ENCODE data around the gene BCAP31. TPM values are rescaled to one million over a fixed set of nuclear protein-coding genes. Genes with fewer than 3 reads are reported as not detected.

BCAP31 gene
- total and polyA plus RNA-seq, 10 donors = 77.3 to 173 (median 134) TPM

DNA sequence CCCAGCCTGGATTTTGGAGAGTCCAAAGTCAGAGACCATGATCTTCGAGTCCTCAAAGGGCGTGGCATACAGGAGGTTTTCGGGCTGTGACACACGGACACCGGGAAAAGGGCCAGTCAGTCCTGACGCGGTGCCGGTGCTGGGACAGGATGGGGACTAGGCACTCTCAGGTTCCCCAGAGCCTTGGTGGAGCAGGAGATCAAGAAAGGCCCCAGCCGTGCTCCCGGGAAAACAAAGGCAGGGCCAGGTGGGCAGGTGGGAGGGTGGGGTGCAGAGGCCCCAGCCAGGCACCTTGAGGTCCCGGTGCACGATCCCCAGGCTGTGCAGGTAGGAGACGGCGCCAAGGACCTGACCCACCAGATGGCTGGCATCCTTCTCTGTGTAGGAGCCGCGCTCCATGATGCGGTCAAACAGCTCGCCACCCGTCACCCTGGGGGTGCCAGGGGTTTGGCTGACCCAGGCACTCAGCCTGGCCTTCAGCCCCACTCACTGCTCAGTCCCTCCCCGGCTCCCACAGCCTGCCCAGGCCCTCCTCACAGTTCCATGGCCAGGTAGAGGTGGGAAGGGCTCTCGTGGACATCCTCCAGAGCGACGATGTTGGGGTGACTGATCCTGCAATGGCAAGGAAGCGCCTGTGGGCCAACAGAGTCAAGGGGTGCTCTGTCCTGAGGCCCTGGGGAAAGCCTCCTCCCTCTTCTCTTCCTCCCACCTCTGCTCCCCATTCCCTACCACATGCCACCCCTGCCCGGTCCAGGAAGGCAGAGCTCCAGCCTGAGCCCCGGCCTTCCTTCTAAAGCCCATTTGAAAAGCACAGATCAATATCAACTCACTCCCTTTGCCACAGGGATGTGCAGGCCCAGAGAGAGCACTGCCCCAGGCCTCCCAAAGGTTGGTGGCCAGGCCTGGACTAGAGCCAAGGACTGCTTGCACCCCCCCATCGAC lies 52.3 kb downstream of the BCAP31 start:
- WGBS, 5 donors = 86 to 93% (median 89%) methylated on average over 2 to 27 of the region's 27 CpGs
- DNase-seq = peak; percentile 72

DNA sequence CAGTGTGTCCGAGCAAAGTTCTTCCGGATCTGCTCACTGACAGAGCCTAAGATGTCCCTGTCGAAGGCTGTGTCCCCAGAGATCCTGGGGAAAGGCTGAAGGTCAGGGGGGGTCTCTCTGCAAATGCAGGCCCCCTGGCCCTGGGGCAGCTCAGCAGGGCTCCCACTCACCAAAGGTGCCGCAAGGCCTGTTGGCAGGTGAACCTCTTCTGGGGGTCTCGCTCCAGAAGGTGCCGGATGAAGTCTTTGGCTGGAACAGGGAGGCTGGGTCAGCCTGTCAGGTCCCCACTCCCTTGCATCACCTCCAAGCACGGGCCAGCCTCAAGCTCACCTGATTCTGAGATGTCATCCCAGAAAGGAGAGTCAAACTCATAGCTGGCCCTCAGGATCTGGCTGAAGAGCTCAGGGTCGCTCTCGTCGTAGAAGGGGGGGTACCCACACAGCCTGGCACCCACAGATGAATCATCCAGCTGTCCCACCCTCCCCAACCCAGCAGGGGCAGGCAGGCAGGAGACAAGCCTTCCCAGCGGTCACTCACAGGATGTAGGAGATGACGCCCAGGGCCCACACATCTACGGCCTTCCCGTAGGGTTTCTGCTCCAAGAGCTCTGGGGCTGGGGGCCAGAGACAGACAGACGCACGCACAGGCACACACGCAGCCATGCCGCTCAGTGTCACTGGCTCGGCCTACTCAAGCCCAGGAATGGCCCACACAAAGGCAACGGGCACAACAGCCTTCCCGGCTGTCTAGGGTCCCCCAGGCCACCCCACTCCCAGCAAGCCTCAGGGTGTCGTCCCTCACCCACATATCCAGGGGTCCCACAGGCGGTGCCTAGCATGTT lies 53.2 kb downstream of the BCAP31 start:
- Histone ChIP-seq H3K27ac (no peak overlapping the region), H3K4me1 (peaks cover 0 to 10% (median 3%) of the 10 kb centered on the region in 6 donors), H3K27me3 (replicated peaks in 1 of 7) (peaks cover 0 to 51% (median 15%) of the 10 kb centered on the region in 7 donors), H3K36me3 (no peaks in the 10 kb centered on the region), H3K9me3 (no peaks in the 10 kb centered on the region), H3K4me3 (no peak overlapping the region)
- WGBS, 5 donors = 80 to 93% (median 89%) methylated on average over 1 to 23 of the region's 23 CpGs
- no peak for TF ChIP-seq POLR2AphosphoS5 (IDR thresholded peaks at IDR 0.05)
- TF ChIP-seq, protein P1, sequence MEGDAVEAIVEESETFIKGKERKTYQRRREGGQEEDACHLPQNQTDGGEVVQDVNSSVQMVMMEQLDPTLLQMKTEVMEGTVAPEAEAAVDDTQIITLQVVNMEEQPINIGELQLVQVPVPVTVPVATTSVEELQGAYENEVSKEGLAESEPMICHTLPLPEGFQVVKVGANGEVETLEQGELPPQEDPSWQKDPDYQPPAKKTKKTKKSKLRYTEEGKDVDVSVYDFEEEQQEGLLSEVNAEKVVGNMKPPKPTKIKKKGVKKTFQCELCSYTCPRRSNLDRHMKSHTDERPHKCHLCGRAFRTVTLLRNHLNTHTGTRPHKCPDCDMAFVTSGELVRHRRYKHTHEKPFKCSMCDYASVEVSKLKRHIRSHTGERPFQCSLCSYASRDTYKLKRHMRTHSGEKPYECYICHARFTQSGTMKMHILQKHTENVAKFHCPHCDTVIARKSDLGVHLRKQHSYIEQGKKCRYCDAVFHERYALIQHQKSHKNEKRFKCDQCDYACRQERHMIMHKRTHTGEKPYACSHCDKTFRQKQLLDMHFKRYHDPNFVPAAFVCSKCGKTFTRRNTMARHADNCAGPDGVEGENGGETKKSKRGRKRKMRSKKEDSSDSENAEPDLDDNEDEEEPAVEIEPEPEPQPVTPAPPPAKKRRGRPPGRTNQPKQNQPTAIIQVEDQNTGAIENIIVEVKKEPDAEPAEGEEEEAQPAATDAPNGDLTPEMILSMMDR (IDR thresholded peaks at IDR 0.05 in 8 of 11, conservative IDR thresholded peaks at IDR 0.05 in 3 of 11) = no peak
- peak; percentile 64 for DNase-seq
- intact Hi-C loops (cut with DNase I; ENCODE audit: low total_unique reads) = no loop called here

More for the DNA sequence above, 52.3 kb downstream of the BCAP31 start:
- TF ChIP-seq POLR2AphosphoS5 (IDR thresholded peaks at IDR 0.05) = no peak
- TF ChIP-seq, protein P1 (IDR thresholded peaks at IDR 0.05 in 8 of 11, conservative IDR thresholded peaks at IDR 0.05 in 3 of 11) = no peak
- TF ChIP-seq POLR2A (IDR thresholded peaks at IDR 0.05) = no peak
- Histone ChIP-seq H3K27me3 (replicated peaks in 1 of 7) (peaks cover 0 to 52% (median 15%) of the 10 kb centered on the region in 7 donors), H3K36me3 (no peaks in the 10 kb centered on the region), H3K4me3 (no peak overlapping the region), H3K9me3 (no peaks in the 10 kb centered on the region), H3K27ac (no peak overlapping the region), H3K4me1 (peaks cover 0 to 10% (median 3%) of the 10 kb centered on the region in 6 donors)
- intact Hi-C loops (cut with DNase I; ENCODE audit: low total_unique reads) = no loop called here

- WGBS, 5 donors = 60 to 88% (median 79%) methylated on average over 5 to 23 of the region's 23 CpGs
- peaks cover 0 to 1% (median 0%) of the 10 kb centered on the region in 8 donors for H3K9me3 ChIP-seq
- H3K4me3 ChIP-seq = no peak overlapping the region
- H3K27me3 ChIP-seq (replicated peaks in 1 of 7) = peaks cover 0 to 51% (median 15%) of the 10 kb centered on the region in 7 donors
- TF ChIP-seq POLR2A (IDR thresholded peaks at IDR 0.05) = no peak
- TF ChIP-seq POLR2AphosphoS5 (IDR thresholded peaks at IDR 0.05) = no peak
- TF ChIP-seq, protein P1 (IDR thresholded peaks at IDR 0.05 in 8 of 11, conservative IDR thresholded peaks at IDR 0.05 in 3 of 11) = no peak
- peaks cover 0 to 10% (median 3%) of the 10 kb centered on the region in 6 donors for H3K4me1 ChIP-seq
- no peak overlapping the region for H3K27ac ChIP-seq
- DNase-seq = peak; percentile 70
- intact Hi-C loops (cut with DNase I; ENCODE audit: low total_unique reads) = loop anchor here (10.0 kb wide), 1 partner anchor 55 kb away; no protein-coding TSS in a partner anchor
- H3K36me3 ChIP-seq = no peaks in the 10 kb centered on the region
These were observed 54.1 kb downstream of the BCAP31 start for GRCh38 chrX:153669901-153670731.
